ENCODE data around the gene FAR2.
A peak's percentile ranks its signal among the peaks of the same experiment; 100 is the strongest.

GRCh38 chr12:29317556-29318363 lies 168.7 kb downstream of the FAR2 start:
- TF ChIP-seq CTCF (CRISPR knock-in tag; IDR thresholded peaks at IDR 0.05) (peak; percentile 79), AHR (CRISPR knock-in tag; IDR thresholded peaks at IDR 0.05) (no peak), ZFP36 (IDR thresholded peaks at IDR 0.05; ENCODE audit: borderline replicate concordance, low read depth, low read length, partially characterized antibody) (no peak), PREB (CRISPR knock-in tag; IDR thresholded peaks at IDR 0.05) (no peak), CHD2 (IDR thresholded peaks at IDR 0.05; ENCODE audit: low read depth, low read length) (no peak), ZNF766 (CRISPR knock-in tag; IDR thresholded peaks at IDR 0.05; ENCODE audit: borderline replicate concordance) (no peak), ZBTB10 (CRISPR knock-in tag; IDR thresholded peaks at IDR 0.05; ENCODE audit: borderline replicate concordance) (no peak), KAT7 (CRISPR knock-in tag; IDR thresholded peaks at IDR 0.05; ENCODE audit: borderline replicate concordance) (no peak), POLR2A (IDR thresholded peaks at IDR 0.05; ENCODE audit: insufficient read depth in 1 of 2, low read depth in 2 of 2, low read length in 2 of 2) (no peak), MLXIP (CRISPR knock-in tag; IDR thresholded peaks at IDR 0.05; ENCODE audit: borderline replicate concordance) (no peak), CREBL2 (CRISPR knock-in tag; IDR thresholded peaks at IDR 0.05; ENCODE audit: borderline replicate concordance) (no peak), ZSCAN30 (CRISPR knock-in tag; IDR thresholded peaks at IDR 0.05) (no peak), TEAD3 (CRISPR knock-in tag; optimal IDR thresholded peaks at IDR 0.05; ENCODE audit: borderline replicate concordance) (no peak)
